Measurements from ENCODE around the gene GNB1L.

DNA sequence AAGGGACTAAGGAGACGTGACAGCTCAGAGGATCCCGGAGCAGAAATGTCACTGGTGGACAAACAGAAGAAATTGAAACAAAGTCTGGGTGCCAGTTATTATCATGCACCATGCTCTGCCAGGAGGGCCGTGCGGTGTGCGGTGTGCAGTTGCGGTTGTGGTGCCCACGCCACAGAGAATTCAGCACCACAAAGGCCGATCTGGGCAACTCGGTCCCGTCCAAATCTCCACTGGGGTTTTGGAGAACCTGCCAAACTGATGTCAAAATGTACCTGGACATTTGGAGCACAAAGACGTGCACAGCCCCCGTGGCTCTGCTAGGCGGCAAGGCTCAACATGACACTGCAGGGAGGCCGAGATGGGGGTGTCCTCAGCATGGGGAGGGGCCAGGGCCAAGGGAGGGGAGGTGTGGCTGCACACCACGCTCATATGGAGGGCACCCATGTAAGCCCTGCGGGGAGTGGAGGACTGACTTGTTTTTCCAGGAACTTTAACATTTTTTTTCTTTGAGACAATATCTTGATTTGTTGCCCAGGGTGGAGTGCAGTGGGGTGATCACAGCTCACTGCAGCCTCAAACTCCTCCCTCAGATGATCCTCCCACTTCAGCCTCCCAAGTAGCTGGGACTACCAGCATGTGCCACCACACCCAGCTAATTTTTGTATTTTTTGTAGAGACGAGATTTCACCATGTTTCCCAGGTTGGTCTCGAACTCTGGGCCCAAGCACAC, 39.4 kb downstream of the GNB1L start:
- TF ChIP-seq YY1 (IDR thresholded peaks at IDR 0.05; ENCODE audit: insufficient read depth, insufficient read length) (no peak), SUZ12 (IDR thresholded peaks at IDR 0.05; ENCODE audit: extremely low read depth, insufficient read depth, insufficient read length) (no peak)

All from NT2/D1 (cell line).